PC-9 (cell line): ENCODE data around the gene PPP2R3A. TPM values are rescaled to one million over a fixed set of nuclear protein-coding genes. Genes with fewer than 3 reads are reported as not detected.
"Not testable (repeated sequence)": the region's sequence is repeated elsewhere in the genome, so short reads cannot be mapped to it uniquely, and the experiment has no call there.

ENCODE experiments used
- BruUV-seq: library from RNA; stranded (reverse); fragments of 400-500 nt; replicated peaks from 2 replicates; lab custom pipeline; 2021; lab: Mats Ljungman, UMichigan
- CTCF ChIA-PET: fragments of 300-600 bp; sonication (Branson Sonifier 250); formaldehyde crosslinking; loops from one replicate; lab custom pipeline; 2022; ENCODE audit warnings: antibody characterized with exemption; lab: Charles Lee
- POLR2A ChIA-PET: fragments of 300-600 bp; sonication (Branson Sonifier 250); formaldehyde crosslinking; loops from one replicate; lab custom pipeline; 2022; ENCODE audit warnings: antibody characterized with exemption; ENCODE audit not compliant: unreplicated experiment; lab: Charles Lee
- DNase-seq, 2 experiments: peaks; one replicate each; pipeline versions ENCODE4 v3.0.0 to v3.0.0-alpha.2; 2015 to 2022; ENCODE audit warnings: mixed read lengths in 1 of 2
- H2AFZ ChIP-seq: fragments of 200-600 bp; sonication (generic); 2 replicates; pipeline ENCODE4 v1.8.1; 2017; ENCODE audit warnings: antibody characterized with exemption
- H3F3A ChIP-seq: fragments of 200-600 bp; sonication (generic); 2 replicates; pipeline ENCODE4 v1.8.1; 2017; ENCODE audit warnings: antibody characterized with exemption, mild to moderate bottlenecking, low read depth; ENCODE audit not compliant: insufficient read depth
- H3K27ac ChIP-seq: fragments of 200-600 bp; sonication (generic); 2 replicates; pipeline ENCODE4 v1.6.1; 2016; ENCODE audit warnings: mixed run types
- H3K27me3 ChIP-seq: fragments of 200-600 bp; sonication (generic); 2 replicates; pipeline ENCODE4 v1.6.1; 2016; ENCODE audit warnings: low read depth, mixed run types; ENCODE audit not compliant: insufficient read depth
- H3K36me3 ChIP-seq: fragments of 200-600 bp; sonication (generic); 2 replicates; pipeline ENCODE4 v1.6.1; 2016; ENCODE audit warnings: low read depth, mixed run types
- H3K4me1 ChIP-seq: fragments of 200-600 bp; sonication (generic); replicated peaks from 2 replicates; pipeline ENCODE4 v1.6.1; 2016; ENCODE audit warnings: mixed run types; ENCODE audit not compliant: insufficient read depth
- H3K4me2 ChIP-seq: fragments of 200-600 bp; sonication (generic); 2 replicates; pipeline ENCODE4 v1.6.1; 2017; ENCODE audit warnings: mixed run types
- H3K4me3 ChIP-seq: fragments of 200-600 bp; sonication (generic); 2 replicates; pipeline ENCODE4 v1.6.1; 2016; ENCODE audit warnings: mixed run types
- H3K79me2 ChIP-seq: fragments of 200-600 bp; sonication (generic); 2 replicates; pipeline ENCODE4 v1.6.1; 2017; ENCODE audit warnings: low read depth, mixed run types
- H3K9me2 ChIP-seq: fragments of 200-600 bp; sonication (generic); 2 replicates; pipeline ENCODE4 v1.8.1; 2017; ENCODE audit warnings: mild to moderate bottlenecking; ENCODE audit not compliant: insufficient read depth
- H3K9me3 ChIP-seq: fragments of 200-600 bp; sonication (generic); 2 replicates; pipeline ENCODE4 v1.8.1; 2016; ENCODE audit warnings: low read depth; ENCODE audit not compliant: insufficient read depth
- H4K20me1 ChIP-seq: fragments of 200-600 bp; sonication (generic); 2 replicates; pipeline ENCODE4 v1.8.1; 2017; ENCODE audit not compliant: insufficient read depth
- CTCF ChIP-seq: fragments of 200-600 bp; sonication (generic); conservative IDR thresholded peaks from 2 replicates; pipeline ENCODE4 v1.6.1; 2017; ENCODE audit warnings: mixed run types, antibody characterized with exemption, mild to moderate bottlenecking, moderate library complexity
- EZH2 ChIP-seq: fragments of 200-600 bp; sonication (generic); IDR thresholded peaks from 2 replicates; pipeline ENCODE4 v1.8.0; 2017; ENCODE audit warnings: antibody characterized with exemption, low read depth
- intact Hi-C: fragments of 100-400 bp; cut with micrococcal nuclease; formaldehyde crosslinking; loops from one replicate; pipeline ENCODE4 v1.10.0; 2022; ENCODE audit not compliant: unreplicated experiment
- total RNA-seq: library from RNA; stranded (reverse); gene quantifications from 2 replicates; pipeline ENCODE4 v1.2.3, GENCODE V29; 2021

Gene PPP2R3A
- total RNA-seq, 1 experiment from 2014 or later: 42.6 TPM

DNA sequence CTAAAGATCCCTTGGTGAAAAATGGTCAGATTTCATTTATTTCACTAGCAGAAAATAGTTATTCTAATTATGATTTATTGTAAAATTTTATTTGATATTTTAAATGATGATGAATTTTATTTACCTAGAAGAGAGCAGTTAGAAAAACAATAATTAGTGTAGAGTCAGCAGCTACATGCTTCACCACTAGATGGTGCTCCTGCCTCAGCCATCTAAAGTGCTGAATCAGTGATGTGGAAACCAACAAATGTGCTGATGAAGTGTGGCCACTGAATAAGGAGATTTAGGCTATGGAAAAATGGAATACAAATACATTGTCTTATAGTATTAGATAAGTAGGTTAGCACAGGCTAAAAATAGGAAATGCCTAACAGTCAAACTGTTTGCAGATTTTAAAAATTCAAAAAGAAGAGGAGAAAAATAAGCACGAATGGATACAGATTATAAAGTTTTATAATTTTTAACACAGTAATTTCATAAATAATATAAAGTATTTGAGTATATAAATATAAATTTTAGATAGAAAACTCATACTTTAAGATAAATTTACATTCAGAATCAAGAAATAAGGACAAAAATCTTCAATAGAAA is 109.8 kb downstream of the PPP2R3A start:
- BruUV-seq: no TSS peak
- Histone ChIP-seq H3K27me3 (no peaks in the 10 kb centered on the region), H2AFZ (no peak overlapping the region), H3F3A (peaks cover 14% of the 10 kb centered on the region), H3K9me2 (no peaks in the 10 kb centered on the region), H4K20me1 (no peaks in the 10 kb centered on the region), H3K4me1 (no peaks in the 10 kb centered on the region), H3K4me2 (no peak overlapping the region), H3K27ac (no peak overlapping the region), H3K36me3 (no peaks in the 10 kb centered on the region), H3K9me3 (no peaks in the 10 kb centered on the region), H3K4me3 (no peak overlapping the region), H3K79me2 (no peaks in the 10 kb centered on the region; the same call in 1 of the 2 replicates)
- intact Hi-C loops: loop anchor here (1.0 to 10.0 kb wide), 8 partner anchors 122 to 1872 kb away; partner anchors contain the start of genes MSL2 and STAG1
- DNase-seq: peak; percentile 38 to 58
- POLR2A ChIA-PET: interaction anchor here (0.6 kb wide), 1 partner anchor 322 kb away, joined by 4 read pairs; no protein-coding TSS in a partner anchor
- TF ChIP-seq EZH2 (no peak), CTCF (peak; percentile 95)
- CTCF ChIA-PET: interaction anchor here (0.5 to 2.5 kb wide), 3 partner anchors 62 to 887 kb away, joined by 5 to 10 read pairs (median 5); partner anchors contain the start of gene STAG1

GRCh38 chr3:136075811-136076210 is 110.3 kb downstream of the PPP2R3A start:
- H3K4me2 ChIP-seq: no peak overlapping the region
- ChIA-PET CTCF (interaction anchor here (2.5 kb wide), 1 partner anchor 677 kb away, joined by 10 read pairs; the partner anchor contains the start of gene STAG1), POLR2A (no interaction called here)
- no peak for DNase-seq
- H3K27me3 ChIP-seq: no peaks in the 10 kb centered on the region
- no peaks in the 10 kb centered on the region for H3K9me3 ChIP-seq
- H3K79me2 ChIP-seq: no peaks in the 10 kb centered on the region; the same call in 1 of the 2 replicates
- no peaks in the 10 kb centered on the region for H3K4me1 ChIP-seq
- intact Hi-C loops: loop anchor here (1.0 to 10.0 kb wide), 8 partner anchors 121 to 1871 kb away; partner anchors contain the start of genes MSL2 and STAG1
- no peaks in the 10 kb centered on the region for H3K9me2 ChIP-seq
- no peaks in the 10 kb centered on the region for H3K36me3 ChIP-seq
- no peaks in the 10 kb centered on the region for H4K20me1 ChIP-seq
- TF ChIP-seq EZH2 (no peak), CTCF (no peak)
- H3K27ac ChIP-seq: no peak overlapping the region
- H3F3A ChIP-seq: peaks cover 14% of the 10 kb centered on the region
- H2AFZ ChIP-seq: no peak overlapping the region
- no peak overlapping the region for H3K4me3 ChIP-seq
- no TSS peak for BruUV-seq

GRCh38 chr3:136078421-136079364 is 113.2 kb downstream of the PPP2R3A start:
- no peaks in the 10 kb centered on the region; the same call in 1 of the 2 replicates for H3K79me2 ChIP-seq
- TF ChIP-seq CTCF: peak; percentile 77
- TF ChIP-seq EZH2: no peak
- no peak overlapping the region for H3K4me3 ChIP-seq
- H2AFZ ChIP-seq: no peak overlapping the region
- H3K4me2 ChIP-seq: no peak overlapping the region
- 0 out of 2 replicates have a peak, but pooled peaks cover 4% of the 10 kb centered on the region for H3K36me3 ChIP-seq
- peaks cover 14% of the 10 kb centered on the region; the same call in 1 of the 2 replicates for H3F3A ChIP-seq
- H3K4me1 ChIP-seq: no peaks in the 10 kb centered on the region
- H3K9me2 ChIP-seq: no peaks in the 10 kb centered on the region
- H3K9me3 ChIP-seq: peaks cover 3% of the 10 kb centered on the region; the same call in 1 of the 2 replicates
- no TSS peak for BruUV-seq
- H3K27ac ChIP-seq: no peak overlapping the region
- no peaks in the 10 kb centered on the region for H3K27me3 ChIP-seq
- no peaks in the 10 kb centered on the region for H4K20me1 ChIP-seq
- intact Hi-C loops: loop anchor here (2.0 to 10.0 kb wide), 7 partner anchors 119 to 1869 kb away; partner anchors contain the start of genes MSL2 and PCCB
- no peak for DNase-seq
- POLR2A ChIA-PET: no interaction called here
- CTCF ChIA-PET: interaction anchor here (0.7 to 0.9 kb wide), 2 partner anchors 227 to 674 kb away, joined by 4 read pairs; partner anchors contain the start of gene STAG1

DNA sequence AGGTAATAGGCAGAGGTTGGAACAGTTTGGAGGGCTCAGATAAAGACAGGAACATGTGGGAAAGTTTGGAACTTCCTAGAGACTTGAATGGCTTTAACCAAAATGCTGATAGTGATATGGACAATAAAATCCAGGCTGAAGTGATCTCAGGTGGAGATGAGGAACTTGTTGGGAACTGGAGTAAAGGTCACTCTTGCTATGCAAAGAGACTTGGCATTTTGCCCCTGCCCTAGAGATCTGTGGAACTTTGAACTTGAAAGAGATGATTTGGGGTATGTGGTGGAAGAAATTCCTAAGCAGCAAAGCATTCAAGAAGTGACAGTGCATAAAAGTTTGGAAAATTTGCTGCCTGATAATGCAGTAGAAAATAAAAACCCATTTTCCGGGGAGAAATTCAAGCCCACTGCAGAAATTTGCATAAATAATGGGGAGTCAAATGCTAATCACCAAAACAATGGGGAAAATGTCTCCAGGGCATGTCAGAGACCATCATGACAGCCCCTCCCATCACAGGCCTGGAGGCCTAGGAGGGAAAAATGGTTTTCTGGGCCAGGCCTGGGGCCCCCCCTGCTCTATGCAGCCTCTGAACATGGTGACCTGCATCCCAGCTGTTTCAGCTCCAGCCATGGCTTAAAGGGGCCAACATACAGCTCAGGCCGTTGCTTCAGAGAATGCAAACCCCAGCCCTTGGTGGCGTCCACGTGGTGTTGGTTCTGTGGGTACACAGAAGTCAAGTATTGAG is 118.3 kb downstream of the PPP2R3A start:
- H3K9me3 ChIP-seq, H3K4me3 ChIP-seq, H3K4me2 ChIP-seq, H3K4me1 ChIP-seq, H3K27me3 ChIP-seq, H2AFZ ChIP-seq, CTCF ChIA-PET, H3K9me2 ChIP-seq, H3K36me3 ChIP-seq, POLR2A ChIA-PET, H3F3A ChIP-seq, DNase-seq, H4K20me1 ChIP-seq, H3K79me2 ChIP-seq, intact Hi-C loops, BruUV-seq, H3K27ac ChIP-seq: not testable (repeated sequence)
